ENCODE results near the gene RASSF1. TPM values are rescaled to one million over a fixed set of nuclear protein-coding genes. Genes with fewer than 3 reads are reported as not detected.

Gene RASSF1
- total and polyA plus RNA-seq, 10 of the 15 experiments (the other 5 are each of a cell fraction or from before 2014, with no cell fraction given) = 4.4 to 59.6 (median 37.2) TPM

GRCh38 chr3:50337175-50337861, 3.3 kb downstream of the RASSF1 start (continued):
- peak; percentile 62 for TF ChIP-seq ZNF687 (IDR thresholded peaks at IDR 0.05)
- peak; percentile 74; the same call in 1 of the 2 replicates for TF ChIP-seq CREM (IDR thresholded peaks at IDR 0.05; ENCODE audit: low read depth)
- TF ChIP-seq E2F4 (IDR thresholded peaks at IDR 0.05; ENCODE audit: low read depth, low read length) = peak; percentile 88
- TF ChIP-seq SMARCA5 (IDR thresholded peaks at IDR 0.05) = no peak; the same call in 1 of the 2 replicates
- peak; percentile 66; the same call in 1 of the 2 replicates for TF ChIP-seq CHD2 (IDR thresholded peaks at IDR 0.05; ENCODE audit: borderline replicate concordance, low read depth, low read length)
- TF ChIP-seq WRNIP1 (IDR thresholded peaks at IDR 0.05; ENCODE audit: borderline replicate concordance, low read depth, low read length) = no peak
- TF ChIP-seq POU2F2 (IDR thresholded peaks at IDR 0.05; ENCODE audit: borderline replicate concordance, low read depth, low read length) = 0 out of 3 replicates have a peak, but pooled peaks have one; percentile 8
- TF ChIP-seq POLR2AphosphoS2 (IDR thresholded peaks at IDR 0.05; ENCODE audit: low read depth, low read length) = 0 out of 2 replicates have a peak, but pooled peaks have one; percentile 77
- TF ChIP-seq ATF7 (IDR thresholded peaks at IDR 0.05; ENCODE audit: low read depth) = peak; percentile 98
- TF ChIP-seq NBN (IDR thresholded peaks at IDR 0.05) = peak; percentile 48
- no peak for TF ChIP-seq KLF5 (IDR thresholded peaks at IDR 0.05; ENCODE audit: partially characterized antibody)
- peak; percentile 77 for TF ChIP-seq MAX (IDR thresholded peaks at IDR 0.05; ENCODE audit: low read depth, low read length)
- TF ChIP-seq MEF2B (IDR thresholded peaks at IDR 0.05; ENCODE audit: partially characterized antibody, poor library complexity, severe bottlenecking) = no peak
- peak; percentile 95; the same call in 1 of the 2 replicates for TF ChIP-seq HDGF (IDR thresholded peaks at IDR 0.05)
- peak; percentile 68 for TF ChIP-seq NR2F1 (conservative IDR thresholded peaks at IDR 0.05)
- TF ChIP-seq TBL1XR1 (IDR thresholded peaks at IDR 0.05; ENCODE audit: low read depth, low read length) = 0 out of 2 replicates have a peak, but pooled peaks have one; percentile 12
- peak; percentile 98 to 100 for TF ChIP-seq BHLHE40 (IDR thresholded peaks at IDR 0.05; ENCODE audit: borderline replicate concordance in 1 of 2, low read depth in 2 of 2, low read length in 1 of 2)
- TF ChIP-seq IRF4 (IDR thresholded peaks at IDR 0.05; ENCODE audit: low read depth, low read length) = no peak
- TF ChIP-seq POLR2A (IDR thresholded peaks at IDR 0.05; ENCODE audit: low read depth, low read length) = peak; percentile 92
- TF ChIP-seq BCL11A (IDR thresholded peaks at IDR 0.05; ENCODE audit: low read depth, low read length) = no peak
- TF ChIP-seq NRF1 (conservative IDR thresholded peaks at IDR 0.05; ENCODE audit: low read depth, low read length) = peak; percentile 52
- TF ChIP-seq BMI1 (IDR thresholded peaks at IDR 0.05; ENCODE audit: borderline replicate concordance) = no peak
- TF ChIP-seq JUND (IDR thresholded peaks at IDR 0.05; ENCODE audit: low read depth, low read length) = peak; percentile 81
- peak; percentile 56; the same call in 1 of the 2 replicates for TF ChIP-seq SMAD5 (IDR thresholded peaks at IDR 0.05; ENCODE audit: low read depth)
- TF ChIP-seq CTCF (IDR thresholded peaks at IDR 0.05 in 2 of 3, conservative IDR thresholded peaks at IDR 0.05 in 1 of 3; ENCODE audit: control insufficient read depth in 2 of 3, extremely low read depth in 1 of 3, insufficient read depth in 1 of 3, low read depth in 3 of 3, low read length in 3 of 3) = no peak

All from GM12878 (cell line).